ENCODE measurements around the gene ENTPD2.

DNA sequence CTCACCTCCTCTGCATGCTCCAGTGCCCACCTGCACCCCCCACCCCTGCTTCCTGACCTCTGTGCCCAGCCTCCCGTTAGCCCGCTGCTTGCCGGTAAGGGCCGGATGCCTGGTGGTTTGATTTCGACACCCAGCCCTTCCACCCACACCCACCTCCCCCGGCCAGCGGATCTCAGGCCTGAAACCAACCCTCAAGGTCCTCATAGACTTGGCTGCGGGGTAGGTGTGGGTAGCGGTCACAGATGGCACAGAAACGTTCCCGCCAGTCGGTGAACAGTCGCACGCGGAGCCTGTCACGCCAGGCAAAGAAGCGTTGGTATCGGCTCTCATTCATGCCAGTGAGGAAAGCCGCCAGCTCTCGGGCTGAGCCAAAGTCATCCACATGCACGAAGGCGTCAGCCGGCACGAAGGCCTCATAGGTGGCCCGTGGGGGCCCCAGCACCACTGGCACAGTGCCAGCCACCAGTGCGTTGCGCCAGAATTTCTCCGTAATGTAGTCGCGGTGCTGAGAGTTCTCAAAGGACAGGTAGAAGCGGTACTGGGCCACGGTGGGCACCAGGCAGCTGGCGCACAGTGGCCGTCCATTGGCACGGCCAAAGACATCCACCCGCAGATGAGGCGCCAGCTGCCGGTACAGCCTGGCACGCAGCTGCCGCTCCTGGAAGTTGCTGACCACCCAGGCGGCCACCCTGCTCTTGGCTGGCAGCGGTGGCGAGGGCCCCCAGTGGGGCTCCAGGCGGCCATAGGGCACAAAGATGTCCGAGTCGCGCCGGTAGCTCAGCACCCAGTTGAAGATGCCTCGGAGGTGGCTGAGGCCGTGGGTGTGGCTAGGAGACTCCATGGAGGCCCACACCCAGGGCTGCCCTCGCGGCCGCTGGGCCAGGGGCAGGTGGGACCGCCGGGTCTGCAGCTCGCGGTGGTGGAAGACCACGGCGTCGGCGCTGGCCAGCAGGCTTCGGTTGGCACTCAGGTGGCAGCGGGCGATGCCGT is 23.0 kb downstream of the ENTPD2 start:
- TF ChIP-seq, protein P1, sequence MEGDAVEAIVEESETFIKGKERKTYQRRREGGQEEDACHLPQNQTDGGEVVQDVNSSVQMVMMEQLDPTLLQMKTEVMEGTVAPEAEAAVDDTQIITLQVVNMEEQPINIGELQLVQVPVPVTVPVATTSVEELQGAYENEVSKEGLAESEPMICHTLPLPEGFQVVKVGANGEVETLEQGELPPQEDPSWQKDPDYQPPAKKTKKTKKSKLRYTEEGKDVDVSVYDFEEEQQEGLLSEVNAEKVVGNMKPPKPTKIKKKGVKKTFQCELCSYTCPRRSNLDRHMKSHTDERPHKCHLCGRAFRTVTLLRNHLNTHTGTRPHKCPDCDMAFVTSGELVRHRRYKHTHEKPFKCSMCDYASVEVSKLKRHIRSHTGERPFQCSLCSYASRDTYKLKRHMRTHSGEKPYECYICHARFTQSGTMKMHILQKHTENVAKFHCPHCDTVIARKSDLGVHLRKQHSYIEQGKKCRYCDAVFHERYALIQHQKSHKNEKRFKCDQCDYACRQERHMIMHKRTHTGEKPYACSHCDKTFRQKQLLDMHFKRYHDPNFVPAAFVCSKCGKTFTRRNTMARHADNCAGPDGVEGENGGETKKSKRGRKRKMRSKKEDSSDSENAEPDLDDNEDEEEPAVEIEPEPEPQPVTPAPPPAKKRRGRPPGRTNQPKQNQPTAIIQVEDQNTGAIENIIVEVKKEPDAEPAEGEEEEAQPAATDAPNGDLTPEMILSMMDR (IDR thresholded peaks at IDR 0.05 in 2 of 3, conservative IDR thresholded peaks at IDR 0.05 in 1 of 3; ENCODE audit: borderline replicate concordance in 1 of 3, insufficient read depth in 1 of 3, low read depth in 2 of 3, low read length in 2 of 3): no peak
- TF ChIP-seq POLR2A (IDR thresholded peaks at IDR 0.05; ENCODE audit: borderline replicate concordance, extremely low read depth, insufficient read depth, insufficient read length) (no peak), POLR2AphosphoS5 (IDR thresholded peaks at IDR 0.05; ENCODE audit: low read depth, low read length) (no peak), FOSL1 (IDR thresholded peaks at IDR 0.05; ENCODE audit: low read depth) (no peak), SIN3A (IDR thresholded peaks at IDR 0.05; ENCODE audit: low read depth) (no peak), ZFX (IDR thresholded peaks at IDR 0.05) (no peak)

Measured in HCT116 (cell line).